ENCODE data around the gene CHST3. TPM values are rescaled to one million over a fixed set of nuclear protein-coding genes. Genes with fewer than 3 reads are reported as not detected.

Gene CHST3
- total RNA-seq, 6 donors from 2014 or later, result 5.4 to 15.0 (median 8.4) TPM

DNA sequence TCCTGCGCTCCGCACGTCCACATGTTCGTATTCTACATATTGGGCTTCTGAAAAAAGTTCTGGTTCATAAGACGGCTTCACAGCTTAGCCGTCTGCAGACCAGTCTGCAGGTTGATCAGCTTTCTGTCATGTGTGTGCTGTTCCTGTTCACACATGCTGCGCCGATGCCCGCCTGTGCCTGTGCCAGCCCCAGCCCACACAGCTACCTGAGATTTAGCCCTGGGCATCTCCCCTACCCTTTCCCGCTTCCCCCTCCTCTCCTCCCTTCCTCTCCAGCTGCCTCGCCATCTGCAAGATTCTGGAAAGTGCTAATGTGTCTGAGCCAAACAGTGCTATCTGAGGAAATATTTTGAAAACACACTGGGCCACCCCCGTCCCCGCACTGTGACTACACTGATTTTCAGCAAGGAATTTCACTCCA, 7.1 kb downstream of the CHST3 start:
- ATAC-seq (ENCODE audit: low FRiP score in 2 of 2), result no peak
- Histone ChIP-seq H3K4me3 (no peak overlapping the region), H3K27ac (peak overlapping the region in 1 of 4 donors; percentile 61), H3K4me1 (peaks cover 30 to 69% (median 61%) of the 10 kb centered on the region in 4 donors), H3K9me3 (no peaks in the 10 kb centered on the region), H3K36me3 (no peaks in the 10 kb centered on the region), H3K27me3 (no peaks in the 10 kb centered on the region)
- no peak for DNase-seq
- 73 to 85% methylated on average over 13 of the region's 13 CpGs for WGBS, 2 donors
- TF ChIP-seq EP300 (IDR thresholded peaks at IDR 0.05) (no peak), POLR2A (IDR thresholded peaks at IDR 0.05) (no peak), POLR2AphosphoS5 (IDR thresholded peaks at IDR 0.05) (no peak)
- TF ChIP-seq, protein P1, sequence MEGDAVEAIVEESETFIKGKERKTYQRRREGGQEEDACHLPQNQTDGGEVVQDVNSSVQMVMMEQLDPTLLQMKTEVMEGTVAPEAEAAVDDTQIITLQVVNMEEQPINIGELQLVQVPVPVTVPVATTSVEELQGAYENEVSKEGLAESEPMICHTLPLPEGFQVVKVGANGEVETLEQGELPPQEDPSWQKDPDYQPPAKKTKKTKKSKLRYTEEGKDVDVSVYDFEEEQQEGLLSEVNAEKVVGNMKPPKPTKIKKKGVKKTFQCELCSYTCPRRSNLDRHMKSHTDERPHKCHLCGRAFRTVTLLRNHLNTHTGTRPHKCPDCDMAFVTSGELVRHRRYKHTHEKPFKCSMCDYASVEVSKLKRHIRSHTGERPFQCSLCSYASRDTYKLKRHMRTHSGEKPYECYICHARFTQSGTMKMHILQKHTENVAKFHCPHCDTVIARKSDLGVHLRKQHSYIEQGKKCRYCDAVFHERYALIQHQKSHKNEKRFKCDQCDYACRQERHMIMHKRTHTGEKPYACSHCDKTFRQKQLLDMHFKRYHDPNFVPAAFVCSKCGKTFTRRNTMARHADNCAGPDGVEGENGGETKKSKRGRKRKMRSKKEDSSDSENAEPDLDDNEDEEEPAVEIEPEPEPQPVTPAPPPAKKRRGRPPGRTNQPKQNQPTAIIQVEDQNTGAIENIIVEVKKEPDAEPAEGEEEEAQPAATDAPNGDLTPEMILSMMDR (IDR thresholded peaks at IDR 0.05), result no peak

DNA sequence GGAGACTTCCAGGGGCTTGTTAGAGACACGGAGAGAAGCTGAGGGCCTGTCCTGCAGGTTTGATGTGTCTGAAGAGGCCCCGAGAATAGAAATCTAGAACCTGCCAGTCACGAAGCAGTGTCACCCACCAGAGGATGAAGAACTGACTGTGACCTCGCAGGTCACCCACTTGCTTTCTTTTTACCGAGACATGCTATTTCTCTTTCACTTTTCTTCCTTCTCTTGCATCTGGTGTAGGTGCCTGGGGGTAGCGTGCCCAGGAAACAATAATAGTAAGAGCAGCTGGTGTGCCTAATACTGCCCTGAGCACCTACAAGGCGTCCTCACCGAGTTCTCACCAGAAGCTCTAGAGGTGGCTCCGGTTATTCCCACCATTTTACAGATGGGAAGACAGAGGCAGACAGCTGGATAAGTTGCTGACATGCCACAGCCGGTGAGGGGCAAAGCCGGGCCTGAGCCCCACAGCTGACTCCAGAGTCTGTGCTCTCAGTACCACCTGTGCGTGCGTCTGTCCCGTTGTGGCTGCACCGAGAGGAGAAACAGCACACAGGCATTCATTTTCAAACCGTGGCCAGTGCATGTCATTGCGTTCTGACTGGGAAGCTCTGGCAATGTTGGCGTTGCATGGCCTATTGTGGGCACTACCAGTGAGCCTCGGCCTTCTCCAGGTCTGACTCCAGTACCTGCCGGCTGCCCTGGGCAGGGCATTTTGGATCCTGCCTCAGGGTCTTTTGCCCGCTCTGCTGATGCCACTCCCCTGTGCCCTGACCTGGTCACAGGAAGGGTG, 7.8 kb downstream of the CHST3 start:
- no peaks in the 10 kb centered on the region for H3K27me3 ChIP-seq
- WGBS, 2 donors, result 82% methylated on average over 12 to 18 of the region's 21 CpGs
- peaks cover 33 to 69% (median 61%) of the 10 kb centered on the region in 4 donors for H3K4me1 ChIP-seq
- H3K27ac ChIP-seq, result peak overlapping the region in 2 of 4 donors; percentile 48 to 61
- no peaks in the 10 kb centered on the region for H3K9me3 ChIP-seq
- no peak for DNase-seq
- TF ChIP-seq EP300 (IDR thresholded peaks at IDR 0.05), result no peak
- no peak for TF ChIP-seq POLR2AphosphoS5 (IDR thresholded peaks at IDR 0.05)
- TF ChIP-seq, protein P1 (IDR thresholded peaks at IDR 0.05), result no peak
- no peak for TF ChIP-seq POLR2A (IDR thresholded peaks at IDR 0.05)
- H3K36me3 ChIP-seq, result no peaks in the 10 kb centered on the region
- no peak overlapping the region for H3K4me3 ChIP-seq
- ATAC-seq (ENCODE audit: low FRiP score in 2 of 2), result no peak

DNA sequence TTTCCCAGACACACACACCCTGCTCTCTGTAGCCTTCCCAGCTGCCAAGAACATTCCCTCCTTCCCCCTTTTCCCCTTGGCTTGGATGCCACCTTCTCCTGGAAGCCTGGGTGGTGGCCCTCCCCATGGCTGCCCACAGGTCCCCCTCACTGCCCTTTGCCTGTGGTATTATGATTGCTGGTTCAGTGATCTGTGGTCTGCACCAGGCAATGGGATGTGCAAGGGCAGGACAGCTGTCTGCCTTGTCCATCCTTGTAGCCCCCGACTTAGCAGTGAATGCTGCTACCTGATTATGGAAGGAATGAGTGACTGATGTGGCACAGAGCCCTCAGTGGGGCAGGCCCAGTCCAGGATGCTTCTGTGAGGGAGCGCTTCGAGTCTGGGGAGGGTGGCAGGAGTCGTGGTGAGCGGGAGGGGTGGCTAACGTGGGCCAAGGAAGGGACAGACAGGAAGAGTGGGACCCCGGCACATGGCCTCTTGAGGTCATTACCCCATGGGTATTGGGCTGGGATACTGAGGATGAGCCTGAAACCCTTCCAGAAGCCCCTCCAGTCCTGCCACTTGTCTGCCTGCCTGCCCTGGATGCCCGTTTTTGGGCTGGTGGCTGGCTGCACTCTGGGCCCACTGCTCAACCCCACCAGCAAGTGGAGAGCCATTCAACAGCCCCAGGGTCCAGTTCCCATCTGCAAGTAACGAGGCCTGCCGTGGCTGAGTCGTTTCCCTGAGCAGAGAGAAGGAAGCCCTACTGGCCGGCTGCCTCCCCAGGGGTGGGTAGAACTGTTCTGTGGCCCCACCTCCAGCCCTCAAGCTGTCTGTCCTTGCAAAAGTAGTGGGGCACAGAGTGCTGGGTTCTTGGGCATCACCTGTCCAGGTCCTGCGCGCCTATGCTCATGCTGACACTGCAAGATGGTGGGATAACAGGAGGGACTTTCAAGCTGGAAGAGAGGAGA, 8.8 kb downstream of the CHST3 start:
- DNase-seq, result no peak
- H3K9me3 ChIP-seq, result no peaks in the 10 kb centered on the region
- no peak overlapping the region for H3K4me3 ChIP-seq
- no peaks in the 10 kb centered on the region for H3K27me3 ChIP-seq
- H3K4me1 ChIP-seq, result peaks cover 36 to 77% (median 60%) of the 10 kb centered on the region in 4 donors
- H3K36me3 ChIP-seq, result no peaks in the 10 kb centered on the region
- 77 to 80% methylated on average over 10 to 11 of the region's 14 CpGs for WGBS, 2 donors
- no peak for TF ChIP-seq POLR2A (IDR thresholded peaks at IDR 0.05)
- TF ChIP-seq EP300 (IDR thresholded peaks at IDR 0.05), result no peak
- TF ChIP-seq, protein P1 (IDR thresholded peaks at IDR 0.05), result no peak
- TF ChIP-seq POLR2AphosphoS5 (IDR thresholded peaks at IDR 0.05), result no peak
- peak overlapping the region in 2 of 4 donors; percentile 48 to 61 for H3K27ac ChIP-seq
- no peak for ATAC-seq (ENCODE audit: low FRiP score in 2 of 2)

DNA sequence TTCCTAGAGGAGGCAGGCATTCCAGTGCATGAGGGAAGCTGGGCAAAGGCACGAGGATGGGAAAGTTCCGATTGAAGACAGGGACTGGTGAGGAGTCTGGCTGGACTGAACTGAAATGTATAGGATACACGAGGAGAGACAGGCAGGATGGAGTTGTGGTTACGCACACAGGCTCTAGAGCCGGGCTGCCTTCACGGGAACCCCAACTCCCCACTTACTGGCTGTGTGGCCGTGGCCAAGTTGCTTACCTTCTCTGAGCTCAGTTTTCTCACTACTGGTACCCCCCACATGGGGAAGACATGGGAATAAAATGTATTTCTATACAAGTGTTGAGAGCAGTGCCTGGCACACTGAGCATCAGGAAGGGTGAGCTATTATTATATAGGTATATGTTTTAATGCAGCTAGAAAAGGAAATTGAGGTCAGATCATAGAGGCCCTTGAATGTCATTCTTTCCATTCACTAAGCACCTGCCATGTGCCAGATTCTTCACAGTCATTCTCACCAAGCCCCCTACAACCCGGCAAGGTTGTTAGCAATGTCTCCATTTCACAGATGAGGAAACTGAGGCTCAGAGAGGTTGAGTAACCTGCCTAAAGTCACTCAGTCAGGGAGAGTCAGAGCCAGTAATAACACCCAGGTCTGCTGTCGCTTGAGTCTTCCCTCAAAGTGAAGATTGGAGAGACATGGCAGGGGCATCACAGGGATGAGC, 9.7 kb downstream of the CHST3 start:
- H3K9me3 ChIP-seq, result no peaks in the 10 kb centered on the region
- H3K27ac ChIP-seq, result peak overlapping the region in 3 of 4 donors; percentile 26 to 76 (median 73)
- ATAC-seq (ENCODE audit: low FRiP score in 2 of 2) (no peak), DNase-seq (no peak)
- H3K27me3 ChIP-seq, result no peaks in the 10 kb centered on the region
- no peak for TF ChIP-seq EP300 (IDR thresholded peaks at IDR 0.05)
- no peak for TF ChIP-seq POLR2A (IDR thresholded peaks at IDR 0.05)
- TF ChIP-seq, protein P1 (IDR thresholded peaks at IDR 0.05), result no peak
- no peak for TF ChIP-seq POLR2AphosphoS5 (IDR thresholded peaks at IDR 0.05)
- H3K4me1 ChIP-seq, result peaks cover 41 to 86% (median 63%) of the 10 kb centered on the region in 4 donors
- no peak overlapping the region for H3K4me3 ChIP-seq
- WGBS, 2 donors, result 88 to 92% methylated on average over 9 of the region's 9 CpGs
- no peaks in the 10 kb centered on the region for H3K36me3 ChIP-seq
